ENCODE measurements around the gene STX18.
"Not testable (repeated sequence)": the region's sequence is repeated elsewhere in the genome, so short reads cannot be mapped to it uniquely, and the experiment has no call there.

Gene STX18

DNA sequence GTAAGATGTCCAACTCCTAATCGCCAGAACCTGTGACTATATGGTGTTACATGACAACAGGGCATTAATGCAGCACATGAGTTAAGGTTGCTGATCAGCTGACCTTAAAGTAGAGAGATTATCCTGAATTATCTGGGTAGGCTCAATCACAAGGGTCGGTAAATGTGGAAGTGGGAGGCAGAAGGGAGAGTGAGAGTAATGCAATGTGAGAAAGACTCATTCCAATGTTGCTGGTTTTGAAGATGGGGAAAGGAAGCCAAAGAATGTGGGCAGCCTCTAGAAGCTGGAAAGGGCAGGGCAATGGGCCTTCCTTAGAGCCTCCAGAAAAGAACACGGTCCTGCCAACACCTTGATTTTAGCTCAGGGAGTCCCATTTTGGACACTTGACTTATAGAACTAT, 67.4 kb downstream of the STX18 start:
- no peak for DNase-seq

DNA sequence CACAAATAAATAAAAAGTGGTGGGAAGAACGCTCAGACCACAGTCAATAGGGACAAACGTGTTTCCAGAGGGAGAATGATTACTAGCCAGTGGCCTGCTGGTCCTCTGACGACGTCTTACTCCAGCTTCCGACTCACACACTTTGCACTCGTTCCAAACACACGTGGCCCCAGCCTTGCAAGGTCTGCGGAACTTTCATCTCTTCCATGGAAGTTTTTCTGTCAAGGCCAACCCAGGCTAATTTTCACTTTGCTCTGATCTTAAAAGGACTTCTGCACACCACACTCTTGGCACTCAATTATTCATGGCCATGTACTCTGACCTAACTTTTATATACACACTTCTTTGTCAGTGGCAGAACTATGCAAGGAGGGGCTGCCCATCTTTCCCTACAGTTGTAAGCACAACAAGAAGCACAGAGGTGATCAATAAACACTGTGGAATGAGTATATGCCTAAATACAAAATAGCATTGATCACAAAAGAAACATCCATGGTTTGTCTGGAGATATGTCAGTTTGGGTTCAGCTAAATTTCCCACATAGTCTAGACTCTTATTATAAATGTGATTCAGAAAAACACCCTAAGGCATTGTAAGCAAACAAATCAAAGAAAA, 69.4 kb downstream of the STX18 start:
- no peak for DNase-seq

DNA sequence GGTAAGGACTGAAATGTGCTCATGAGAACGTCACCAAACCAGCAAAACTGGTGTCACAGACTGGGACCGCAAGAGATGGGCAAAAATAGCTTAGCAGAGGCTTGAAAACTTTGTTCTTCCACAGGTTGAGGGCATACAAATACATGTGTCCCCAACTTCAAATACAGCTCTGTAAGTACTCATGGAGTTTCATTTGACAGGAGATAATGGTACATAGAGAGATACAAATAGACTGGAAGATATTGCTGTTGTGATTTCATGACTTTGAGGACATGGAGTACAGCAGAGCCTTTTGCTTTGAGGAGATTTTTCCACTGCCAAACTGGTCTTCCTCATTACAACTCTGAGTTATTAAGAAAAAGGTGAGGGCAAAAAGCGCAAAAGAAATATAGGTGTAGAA, 70.7 kb downstream of the STX18 start:
- DNase-seq: no peak

- DNase-seq: no peak
Measured at GRCh38 chr4:4470208-4470607, 71.6 kb downstream of the STX18 start.

GRCh38 chr4:4465238-4465637, 76.6 kb downstream of the STX18 start:
- DNase-seq: not testable (repeated sequence)

DNA sequence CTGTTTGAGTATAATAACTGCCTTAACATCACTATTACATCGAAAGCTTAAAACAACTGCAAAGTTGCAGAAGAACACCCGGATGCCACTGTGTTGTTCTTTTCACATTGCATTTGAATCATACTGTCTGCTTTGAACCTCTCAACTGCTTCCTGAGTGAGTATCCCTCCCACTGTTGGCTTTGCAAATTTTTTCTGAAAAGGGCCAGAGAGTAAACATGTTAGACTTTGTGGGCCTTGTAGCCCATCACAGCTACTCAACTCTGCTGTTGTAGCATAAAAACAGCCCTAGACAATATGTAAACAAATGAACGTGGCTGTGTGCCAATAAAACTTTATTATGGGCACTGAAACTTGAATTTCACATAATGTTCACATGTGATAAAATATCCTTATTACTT, 78.9 kb downstream of the STX18 start:
- no peak for DNase-seq

DNA sequence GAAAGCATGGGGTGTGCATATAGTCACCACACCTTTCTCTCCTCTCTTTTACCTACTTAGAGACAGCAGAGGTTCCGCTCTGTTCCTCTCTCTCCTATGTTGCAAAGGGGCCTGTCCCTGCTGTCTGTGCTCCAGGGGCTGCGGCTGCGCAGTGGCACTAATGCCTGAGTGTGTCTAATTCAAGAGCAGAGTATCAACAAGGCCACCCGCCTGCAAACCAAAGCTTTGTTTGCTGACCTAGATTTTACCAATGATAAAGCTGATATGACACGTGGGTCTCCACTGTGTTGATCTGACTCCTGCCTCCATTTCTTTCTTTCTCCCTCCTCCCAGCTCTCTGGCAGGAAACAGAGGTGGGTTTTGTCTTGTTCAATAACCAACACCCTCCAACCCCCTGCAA, 80.0 kb downstream of the STX18 start:
- DNase-seq: no peak

DNA sequence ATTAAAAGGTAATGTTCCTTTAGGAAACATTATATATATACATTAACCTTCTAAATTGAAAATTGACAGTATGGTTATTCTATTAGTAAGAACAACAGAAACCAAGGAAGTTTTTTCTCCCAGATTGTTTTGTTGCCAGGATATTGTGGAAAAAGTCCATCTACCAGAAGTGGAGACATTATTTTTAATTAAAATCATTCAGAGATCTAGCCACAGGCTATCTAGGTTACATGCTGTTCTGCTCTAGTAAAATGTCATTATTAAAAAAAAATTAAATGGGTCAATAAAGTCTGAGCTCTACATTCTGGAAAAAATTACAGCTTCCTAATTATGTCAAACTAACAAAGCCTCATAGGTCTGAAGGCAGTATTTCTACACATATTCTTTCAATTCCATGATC, 80.7 kb downstream of the STX18 start:
- DNase-seq: no peak

GRCh38 chr4:4460759-4461158, 81.1 kb downstream of the STX18 start:
- DNase-seq: no peak

- DNase-seq: no peak
Measured at GRCh38 chr4:4459181-4459580, 82.7 kb downstream of the STX18 start.

DNA sequence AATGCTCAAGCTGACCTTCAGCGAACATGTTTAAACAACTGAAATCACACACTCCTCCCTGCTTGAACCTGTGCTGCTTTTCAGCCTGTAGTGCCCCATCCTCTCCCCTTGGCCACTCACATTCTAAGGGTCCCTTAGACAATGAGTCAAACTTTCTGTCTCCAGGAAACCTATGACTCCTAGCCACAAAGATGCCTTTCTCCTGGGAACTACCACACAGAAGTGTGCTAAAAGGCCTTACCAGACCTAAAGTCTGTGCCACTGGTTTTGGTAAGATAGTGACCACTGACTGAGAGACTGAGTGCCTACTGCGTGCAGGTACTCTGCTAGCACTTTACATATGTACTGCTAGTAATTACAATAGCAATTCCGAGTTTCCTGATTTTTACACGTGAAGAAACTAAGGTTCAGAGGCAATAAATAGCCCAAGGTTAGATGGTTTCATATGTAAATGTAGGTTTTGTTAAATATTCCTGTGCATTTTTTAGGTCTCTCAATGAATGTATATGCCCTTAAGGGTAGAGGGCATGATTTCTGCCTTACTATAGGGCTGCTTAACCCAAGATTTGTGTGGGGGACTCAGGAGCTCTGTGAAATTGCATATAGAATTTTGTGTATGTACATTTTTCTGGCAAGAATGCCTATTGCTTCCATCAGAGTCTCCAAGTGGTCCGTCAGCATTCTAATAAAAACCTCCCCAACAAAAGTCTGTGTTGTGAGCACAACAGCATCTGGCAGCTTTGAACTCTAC, 83.9 kb downstream of the STX18 start:
- no peak for DNase-seq

- DNase-seq: no peak
Measured at GRCh38 chr4:4456816-4457578, 84.9 kb downstream of the STX18 start.

- no peak for DNase-seq
Measured at GRCh38 chr4:4456351-4456750, 85.5 kb downstream of the STX18 start.

DNA sequence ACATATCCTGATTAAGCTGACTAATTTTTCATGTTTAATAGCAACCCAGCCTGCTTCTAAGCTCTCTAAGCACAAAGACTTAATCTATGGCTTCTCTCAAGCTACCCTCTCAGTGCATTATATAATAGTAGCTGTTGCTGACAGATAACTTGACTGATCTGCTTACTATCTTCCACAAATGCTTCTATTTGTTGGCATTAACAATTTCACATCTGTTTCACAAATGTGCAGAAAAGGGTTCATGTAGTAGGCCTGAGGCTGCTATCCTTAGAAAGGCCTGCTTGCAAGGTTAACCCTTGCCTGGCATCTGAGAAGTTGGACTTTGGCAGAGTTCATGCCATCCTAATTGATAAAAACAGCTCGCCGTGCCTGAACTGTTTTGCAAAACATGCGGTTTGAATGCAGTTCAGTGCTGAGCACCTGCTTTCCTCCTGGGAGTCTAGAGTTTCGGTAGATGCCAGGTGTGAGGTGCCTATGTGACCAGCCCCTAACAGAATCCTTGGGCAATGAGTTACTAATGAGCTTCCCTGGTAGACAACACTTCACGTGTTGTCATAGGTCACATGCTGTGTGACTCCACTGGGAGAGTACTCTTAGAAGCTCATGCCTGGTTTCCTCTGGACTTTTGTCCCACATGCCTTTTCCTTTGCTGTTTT, 86.5 kb downstream of the STX18 start:
- DNase-seq: no peak

- DNase-seq: no peak
Measured at GRCh38 chr4:4446434-4446833, 95.4 kb downstream of the STX18 start.

DNA sequence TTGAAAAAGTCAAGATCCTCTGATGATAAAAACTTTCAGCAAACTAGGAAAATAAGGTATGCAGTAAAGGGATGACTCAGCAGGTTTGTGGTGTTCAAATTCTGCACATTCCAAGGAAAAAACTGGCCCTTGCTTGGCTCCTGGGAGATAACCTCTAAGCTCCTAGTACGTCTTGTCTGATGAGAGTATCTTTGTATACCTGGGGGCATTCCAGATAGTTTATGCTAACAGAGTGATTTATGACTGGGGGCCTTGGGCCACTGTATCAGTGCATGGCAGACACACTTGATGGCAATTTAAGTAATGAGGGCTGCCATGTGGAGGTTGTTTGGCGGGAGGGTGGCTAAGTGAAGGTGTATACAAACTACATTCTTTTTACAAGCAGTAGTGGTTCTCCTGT, 98.0 kb downstream of the STX18 start:
- DNase-seq: no peak

DNA sequence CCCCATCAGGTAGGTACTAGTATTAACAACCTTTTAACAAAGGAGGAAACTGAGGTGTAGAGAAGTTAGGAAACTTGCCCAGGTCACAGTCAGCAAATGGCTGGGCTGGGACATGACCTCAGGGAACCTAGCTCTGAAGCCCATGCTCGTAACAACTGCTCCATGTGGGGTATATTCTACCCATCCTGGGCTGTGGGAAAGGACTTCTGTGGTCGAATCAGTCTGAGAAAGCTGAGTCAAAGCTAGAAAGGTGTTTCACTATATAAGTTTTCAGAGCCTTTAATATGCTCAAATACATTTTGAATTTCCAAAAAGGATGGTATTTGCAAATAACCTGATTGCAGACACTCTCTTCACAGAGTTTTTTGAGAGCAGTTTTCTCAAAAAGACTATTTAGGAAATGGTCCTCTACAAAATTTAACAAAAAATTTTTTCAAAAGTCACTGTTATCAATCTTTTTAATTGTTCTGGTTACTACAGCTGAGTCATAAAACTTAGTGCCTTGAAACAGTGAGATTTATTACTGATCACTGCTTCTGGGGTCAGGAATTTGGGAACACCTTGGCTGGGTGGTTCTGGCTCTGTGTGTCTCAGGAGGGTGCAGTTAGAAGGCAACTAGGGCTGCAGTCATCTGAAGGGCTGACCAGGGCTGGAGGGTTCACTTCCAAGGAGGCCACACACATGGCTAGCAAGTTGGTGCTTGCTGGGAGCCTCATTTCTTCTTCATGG, 101.4 kb downstream of the STX18 start:
- no peak for DNase-seq

DNA sequence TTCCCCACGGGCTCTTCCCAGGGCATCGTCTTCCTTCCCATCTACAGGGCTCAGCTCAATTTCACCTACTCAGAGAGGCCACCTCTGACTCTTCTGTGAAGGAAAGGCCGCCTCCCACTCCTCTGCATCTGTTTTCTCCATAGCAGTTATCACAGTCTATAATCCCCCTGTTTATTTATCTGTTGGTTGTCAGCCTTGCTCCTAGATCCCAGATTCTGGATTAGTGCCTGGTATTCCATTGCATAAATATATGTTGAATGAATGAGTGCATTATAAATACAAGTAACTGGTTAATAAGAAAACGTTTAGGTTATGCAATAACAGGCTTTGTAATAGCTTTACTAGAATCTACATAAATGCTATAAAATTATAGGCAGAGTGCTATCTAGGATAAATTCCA, 102.1 kb downstream of the STX18 start:
- no peak for DNase-seq

DNA sequence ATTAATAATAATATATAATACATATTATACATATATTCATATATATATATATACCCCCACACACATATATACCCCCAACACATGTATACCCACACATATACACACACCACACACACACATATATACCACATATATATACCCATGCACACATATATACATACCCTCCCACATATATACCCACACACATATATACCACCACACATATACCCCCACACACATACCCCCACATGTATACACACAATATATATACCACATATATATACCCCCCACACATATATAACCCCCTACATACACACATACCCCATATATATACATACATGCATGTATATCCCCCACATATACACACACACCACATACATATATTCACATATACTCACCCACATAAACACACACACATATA, 103.0 kb downstream of the STX18 start:
- DNase-seq: no peak

- no peak for DNase-seq
Measured at GRCh38 chr4:4437798-4438470, 103.9 kb downstream of the STX18 start.

GRCh38 chr4:4436244-4436823, 105.5 kb downstream of the STX18 start:
- no peak for DNase-seq

GRCh38 chr4:4433941-4434340, 107.9 kb downstream of the STX18 start:
- DNase-seq: no peak
